ENCODE measurements around the gene EHD3. TPM values are rescaled to one million over a fixed set of nuclear protein-coding genes. Genes with fewer than 3 reads are reported as not detected.

Gene EHD3
- total RNA-seq, 2 donors from 2014 or later, result 1.1 TPM

DNA sequence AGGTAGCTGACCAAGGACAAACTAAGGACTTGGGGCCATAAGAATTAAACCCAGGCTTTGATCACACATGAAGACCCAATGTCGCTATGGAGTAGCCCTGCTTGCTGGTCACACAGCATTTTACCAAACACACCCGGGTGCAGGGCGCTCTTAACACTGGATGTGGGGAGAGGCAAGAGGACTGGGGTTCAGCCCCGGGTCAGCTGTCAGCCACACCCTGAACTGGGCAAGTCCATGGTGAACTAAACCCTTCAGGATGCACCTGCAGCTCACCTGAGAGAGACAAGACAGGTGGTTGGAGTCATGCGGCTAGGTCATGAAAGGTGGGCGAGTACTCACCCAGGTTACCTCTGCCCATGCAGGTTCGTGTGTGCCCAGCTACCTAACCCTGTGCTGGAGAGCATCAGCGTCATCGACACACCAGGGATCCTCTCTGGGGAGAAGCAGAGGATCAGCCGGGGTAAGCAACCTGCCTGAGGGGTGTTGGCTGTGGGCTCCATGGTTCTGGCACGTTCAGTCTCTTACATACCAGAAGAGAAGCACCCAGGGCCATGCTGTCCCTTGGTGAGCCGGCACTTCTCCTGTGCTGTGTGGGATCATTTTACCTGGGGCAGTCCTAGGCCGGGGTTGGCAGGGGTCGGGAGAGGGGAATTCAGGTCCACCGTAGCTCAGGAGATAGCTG, 15.2 kb downstream of the EHD3 start:
- Mint-ChIP-seq H3K9me3 (no peaks in the 10 kb centered on the region), H3K36me3 (ENCODE audit: low read depth) (no peaks in the 10 kb centered on the region), H3K27ac (no peak overlapping the region), H3K4me3 (no peak overlapping the region), H3K4me1 (no peaks in the 10 kb centered on the region), H3K27me3 (no peaks in the 10 kb centered on the region)
- ATAC-seq (replicated peaks), result no peak

GRCh38 chr2:31251018-31251417, 17.1 kb downstream of the EHD3 start:
- Mint-ChIP-seq H3K9me3 (no peaks in the 10 kb centered on the region), H3K27ac (no peak overlapping the region), H3K27me3 (no peaks in the 10 kb centered on the region), H3K36me3 (ENCODE audit: low read depth) (no peaks in the 10 kb centered on the region), H3K4me1 (no peaks in the 10 kb centered on the region), H3K4me3 (no peak overlapping the region)
- ATAC-seq (replicated peaks), result no peak

GRCh38 chr2:31251851-31252250, 17.9 kb downstream of the EHD3 start:
- Mint-ChIP-seq H3K27me3 (no peaks in the 10 kb centered on the region), H3K36me3 (ENCODE audit: low read depth) (no peaks in the 10 kb centered on the region), H3K4me3 (no peak overlapping the region), H3K4me1 (no peaks in the 10 kb centered on the region), H3K27ac (no peak overlapping the region), H3K9me3 (no peaks in the 10 kb centered on the region)
- no peak for ATAC-seq (replicated peaks)

- Mint-ChIP-seq H3K27ac (no peak overlapping the region), H3K4me3 (no peak overlapping the region), H3K36me3 (ENCODE audit: low read depth) (no peaks in the 10 kb centered on the region), H3K9me3 (no peaks in the 10 kb centered on the region), H3K27me3 (no peaks in the 10 kb centered on the region), H3K4me1 (no peaks in the 10 kb centered on the region)
- ATAC-seq (replicated peaks), result no peak
Observed at GRCh38 chr2:31253356-31254131, 19.6 kb downstream of the EHD3 start.

DNA sequence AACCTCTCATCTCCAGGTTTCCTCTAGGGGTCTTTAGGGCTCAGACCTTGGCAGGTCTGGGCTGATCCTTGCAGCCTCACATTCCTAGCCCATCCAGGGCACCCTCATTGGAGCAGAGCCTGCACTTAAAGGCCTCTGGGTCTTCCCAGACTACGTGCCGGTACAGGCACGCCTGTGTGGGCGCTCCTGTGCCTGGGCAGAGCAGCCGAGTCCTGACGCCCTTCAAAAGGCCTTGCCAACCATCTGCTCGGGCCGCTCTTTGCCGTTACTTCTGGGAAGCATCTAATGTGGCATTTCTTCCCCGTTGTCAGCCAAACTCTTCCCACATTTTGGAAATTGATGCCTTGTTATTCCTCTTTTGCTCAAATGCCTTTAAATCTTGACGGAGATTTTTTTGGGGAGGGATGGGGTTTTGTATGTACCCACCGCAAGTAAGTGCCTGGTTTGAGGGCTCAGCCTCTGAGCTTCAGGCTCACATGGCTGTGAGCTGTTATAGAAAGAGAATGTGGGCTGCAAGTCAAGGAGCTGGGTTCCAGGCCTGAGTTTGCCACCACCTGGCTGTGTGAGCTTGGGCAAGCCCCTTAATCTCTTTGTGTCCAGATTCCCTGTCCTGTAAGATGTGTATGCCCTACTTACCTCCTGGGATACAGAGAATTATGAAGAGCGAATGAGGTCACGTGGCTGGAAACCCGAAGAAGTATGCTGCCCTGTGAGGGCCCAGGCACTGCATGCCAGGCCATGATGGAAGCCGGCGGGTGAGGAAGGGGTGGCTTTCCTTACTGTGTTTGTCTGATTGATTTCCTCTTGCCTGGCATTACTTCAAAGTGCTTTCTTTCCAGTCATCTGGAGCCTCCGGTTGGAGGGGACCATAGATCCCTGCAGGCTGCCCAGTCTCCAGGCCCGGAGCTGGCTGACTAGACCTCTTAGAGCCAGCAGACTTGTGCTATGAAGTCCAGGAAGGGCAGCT, 20.6 kb downstream of the EHD3 start:
- H3K27me3 Mint-ChIP-seq, result no peaks in the 10 kb centered on the region
- H3K9me3 Mint-ChIP-seq, result no peaks in the 10 kb centered on the region
- no peak overlapping the region for H3K27ac Mint-ChIP-seq
- no peaks in the 10 kb centered on the region for H3K36me3 Mint-ChIP-seq (ENCODE audit: low read depth)
- H3K4me1 Mint-ChIP-seq, result no peaks in the 10 kb centered on the region
- no peak overlapping the region for H3K4me3 Mint-ChIP-seq
- ATAC-seq (replicated peaks), result no peak

GRCh38 chr2:31255911-31256571, 22.1 kb downstream of the EHD3 start:
- Mint-ChIP-seq H3K4me1 (no peaks in the 10 kb centered on the region), H3K9me3 (no peaks in the 10 kb centered on the region), H3K27me3 (no peaks in the 10 kb centered on the region), H3K27ac (no peak overlapping the region), H3K36me3 (ENCODE audit: low read depth) (no peaks in the 10 kb centered on the region), H3K4me3 (no peak overlapping the region)
- peak; percentile 32 for ATAC-seq (replicated peaks)

- no peaks in the 10 kb centered on the region for H3K9me3 Mint-ChIP-seq
- no peak for ATAC-seq (replicated peaks)
- no peaks in the 10 kb centered on the region for H3K27me3 Mint-ChIP-seq
- no peak overlapping the region for H3K4me3 Mint-ChIP-seq
- no peaks in the 10 kb centered on the region for H3K36me3 Mint-ChIP-seq (ENCODE audit: low read depth)
- H3K4me1 Mint-ChIP-seq, result no peaks in the 10 kb centered on the region
- no peak overlapping the region for H3K27ac Mint-ChIP-seq
Observed at GRCh38 chr2:31256611-31257382, 22.8 kb downstream of the EHD3 start.

DNA sequence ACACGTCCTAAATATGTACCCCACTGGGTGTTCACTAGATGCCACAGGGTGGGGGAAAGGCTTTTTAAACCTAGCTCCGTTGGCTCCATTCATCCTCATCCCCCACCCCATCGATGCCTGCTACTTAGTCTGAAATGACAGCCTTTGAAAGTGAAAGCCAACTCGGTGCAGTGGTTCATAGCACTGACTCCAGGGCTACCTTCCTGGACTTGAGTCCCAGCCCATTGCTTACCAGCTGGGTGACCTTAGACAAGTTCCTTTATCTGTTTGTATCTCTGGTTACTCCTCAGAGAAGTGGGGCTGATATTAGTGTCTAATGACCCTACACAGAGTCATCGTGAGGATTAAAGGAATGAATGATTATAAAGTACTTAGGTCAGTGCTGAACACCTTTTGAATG, 24.4 kb downstream of the EHD3 start:
- Mint-ChIP-seq H3K4me1 (no peaks in the 10 kb centered on the region), H3K9me3 (no peaks in the 10 kb centered on the region), H3K27me3 (no peaks in the 10 kb centered on the region), H3K27ac (no peak overlapping the region), H3K4me3 (no peak overlapping the region), H3K36me3 (ENCODE audit: low read depth) (no peaks in the 10 kb centered on the region)
- no peak for ATAC-seq (replicated peaks)

- no peak for ATAC-seq (replicated peaks)
- no peak overlapping the region for H3K4me3 Mint-ChIP-seq
- H3K9me3 Mint-ChIP-seq, result no peaks in the 10 kb centered on the region
- no peaks in the 10 kb centered on the region for H3K36me3 Mint-ChIP-seq (ENCODE audit: low read depth)
- H3K27ac Mint-ChIP-seq, result no peak overlapping the region
- no peaks in the 10 kb centered on the region for H3K4me1 Mint-ChIP-seq
- H3K27me3 Mint-ChIP-seq, result no peaks in the 10 kb centered on the region
Observed at GRCh38 chr2:31259075-31259474, 25.1 kb downstream of the EHD3 start.

- H3K36me3 Mint-ChIP-seq (ENCODE audit: low read depth), result no peaks in the 10 kb centered on the region
- H3K4me1 Mint-ChIP-seq, result no peaks in the 10 kb centered on the region
- H3K4me3 Mint-ChIP-seq, result no peak overlapping the region
- no peaks in the 10 kb centered on the region for H3K27me3 Mint-ChIP-seq
- H3K27ac Mint-ChIP-seq, result no peak overlapping the region
- ATAC-seq (replicated peaks), result no peak
- H3K9me3 Mint-ChIP-seq, result no peaks in the 10 kb centered on the region
Observed at GRCh38 chr2:31260870-31261269, 26.9 kb downstream of the EHD3 start.

- Mint-ChIP-seq H3K4me3 (no peak overlapping the region), H3K36me3 (ENCODE audit: low read depth) (no peaks in the 10 kb centered on the region), H3K27me3 (no peaks in the 10 kb centered on the region), H3K9me3 (no peaks in the 10 kb centered on the region), H3K4me1 (no peaks in the 10 kb centered on the region), H3K27ac (no peak overlapping the region)
- no peak for ATAC-seq (replicated peaks)
Observed at GRCh38 chr2:31263636-31264190, 29.8 kb downstream of the EHD3 start.

- H3K27me3 Mint-ChIP-seq, result no peaks in the 10 kb centered on the region
- peaks cover under 1% of the 10 kb centered on the region for H3K4me1 Mint-ChIP-seq
- H3K36me3 Mint-ChIP-seq (ENCODE audit: low read depth), result no peaks in the 10 kb centered on the region
- H3K27ac Mint-ChIP-seq, result no peak overlapping the region
- H3K4me3 Mint-ChIP-seq, result no peak overlapping the region
- no peaks in the 10 kb centered on the region for H3K9me3 Mint-ChIP-seq
- no peak for ATAC-seq (replicated peaks)
Observed at GRCh38 chr2:31265234-31265633, 31.3 kb downstream of the EHD3 start.

DNA sequence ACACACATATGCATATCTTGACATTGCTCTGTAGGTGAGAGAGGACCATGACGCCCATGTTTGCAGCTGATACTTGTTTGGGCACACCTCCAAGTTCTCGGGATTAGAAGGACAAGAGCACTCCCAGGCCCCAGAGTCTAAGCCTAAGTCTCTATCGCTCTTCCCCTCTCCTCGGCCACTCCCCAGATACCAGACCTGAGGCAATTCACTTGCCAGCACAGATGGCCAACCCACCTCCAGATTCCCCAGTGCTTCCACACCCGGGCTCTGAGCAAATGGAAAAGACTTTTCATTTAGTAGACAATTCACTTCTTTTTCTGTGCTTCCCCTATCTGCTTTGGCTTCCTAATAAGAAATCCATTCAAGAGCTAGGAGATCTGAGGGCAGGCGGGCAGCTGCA, 32.9 kb downstream of the EHD3 start:
- Mint-ChIP-seq H3K27ac (no peak overlapping the region), H3K4me3 (no peak overlapping the region), H3K27me3 (no peaks in the 10 kb centered on the region), H3K36me3 (ENCODE audit: low read depth) (no peaks in the 10 kb centered on the region), H3K9me3 (no peaks in the 10 kb centered on the region), H3K4me1 (peaks cover 4% of the 10 kb centered on the region)
- ATAC-seq (replicated peaks), result no peak

Measured in activated T-helper 17 cell treated with anti-CD3 and anti-CD28 coated beads, Interleukin-2, amount 50 U/mL, for 72 hours (primary cell).